VCaP (cell line): ENCODE data around the gene MAST3.

Experiments
- H3K27ac ChIP-seq: fragments of 450-650 bp; 2 replicates; pipeline ENCODE4 v1.5.1; 2017
- CTCF ChIP-seq: fragments of 450-650 bp; conservative IDR thresholded peaks from 2 replicates; pipeline ENCODE4 v1.5.1; 2017; ENCODE audit warnings: mild to moderate bottlenecking, moderate library complexity

Gene MAST3

GRCh38 chr19:18161636-18162002, 64.0 kb downstream of the MAST3 start:
- H3K27ac ChIP-seq, result peak overlapping the region; percentile 78; the same call in 1 of the 2 replicates
- TF ChIP-seq CTCF, result peak; percentile 7

DNA sequence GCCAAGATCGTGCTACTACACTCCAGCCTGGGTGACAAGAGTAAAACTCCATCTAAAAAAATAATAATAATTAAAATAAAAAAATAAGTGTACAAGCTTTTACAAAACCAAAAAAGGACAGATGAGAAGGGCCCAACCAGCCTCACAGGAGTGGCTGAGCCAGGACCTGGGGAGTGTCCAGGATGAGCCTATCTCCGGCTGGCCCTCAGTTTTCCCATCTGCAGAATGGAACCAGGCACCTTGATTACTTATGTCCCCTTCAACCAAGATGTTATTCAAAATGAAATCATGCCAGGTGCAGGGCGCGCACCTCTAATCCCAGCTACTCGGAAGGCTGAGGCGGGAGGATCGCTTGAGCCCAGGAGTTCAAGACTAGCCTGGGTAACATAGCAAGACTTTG, 66.5 kb downstream of the MAST3 start:
- no peak for TF ChIP-seq CTCF
- H3K27ac ChIP-seq, result no peak overlapping the region

GRCh38 chr19:18165794-18166544, 68.4 kb downstream of the MAST3 start:
- no peak for TF ChIP-seq CTCF
- H3K27ac ChIP-seq, result no peak overlapping the region

DNA sequence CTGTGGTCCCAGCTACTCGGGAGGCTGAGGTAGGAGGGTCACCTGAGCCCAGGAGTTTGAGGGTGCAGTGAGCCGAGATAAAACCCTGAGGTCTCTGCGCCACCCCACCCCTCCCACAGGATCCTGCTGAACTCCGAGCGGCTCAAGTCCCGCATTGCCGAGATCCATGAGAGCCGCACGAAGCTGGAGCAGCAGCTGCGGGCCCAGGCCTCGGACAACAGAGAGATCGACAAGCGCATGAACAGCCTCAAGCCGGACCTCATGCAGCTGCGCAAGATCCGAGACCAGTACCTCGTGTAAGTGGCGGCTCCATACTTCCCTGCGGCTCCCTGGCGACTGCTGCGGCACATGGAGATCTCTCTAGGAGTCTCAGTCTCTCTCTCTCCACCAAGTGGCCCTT, 69.4 kb downstream of the MAST3 start:
- no peak overlapping the region for H3K27ac ChIP-seq
- no peak for TF ChIP-seq CTCF

- H3K27ac ChIP-seq, result no peak overlapping the region
- TF ChIP-seq CTCF, result peak; percentile 85
These were observed 70.5 kb downstream of the MAST3 start for GRCh38 chr19:18167975-18168645.

GRCh38 chr19:18168673-18169381, 71.2 kb downstream of the MAST3 start:
- TF ChIP-seq CTCF, result no peak
- no peak overlapping the region for H3K27ac ChIP-seq

DNA sequence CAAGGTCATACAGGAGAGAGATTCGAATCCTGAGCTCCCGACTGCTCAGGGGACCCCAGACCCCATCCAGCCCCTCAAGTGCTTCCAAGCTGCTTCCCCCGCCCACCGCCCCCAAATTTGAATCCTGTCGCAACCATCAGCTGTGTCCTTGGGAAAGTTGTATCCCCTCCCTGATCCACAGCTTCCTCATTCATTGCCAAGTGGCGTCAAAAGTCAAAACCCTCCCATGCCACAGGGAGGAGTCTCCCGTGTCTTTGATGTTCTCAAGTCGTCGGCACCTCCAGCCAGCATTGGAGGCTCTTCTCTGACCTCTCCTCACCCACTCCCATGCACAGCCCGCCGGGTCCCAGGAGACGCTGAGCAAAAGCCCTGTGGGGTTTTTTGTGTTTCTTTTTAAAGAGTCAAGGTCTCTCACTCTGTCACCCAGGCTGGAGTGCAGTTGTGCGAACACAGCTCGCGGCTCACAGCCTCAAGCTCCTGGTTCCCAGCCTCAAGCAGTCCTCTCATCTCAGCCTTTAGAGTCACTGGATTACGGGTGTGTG, 73.2 kb downstream of the MAST3 start:
- TF ChIP-seq CTCF, result no peak
- H3K27ac ChIP-seq, result no peak overlapping the region
